Naive thymus-derived CD4-positive, alpha-beta T cell (primary cell): ENCODE measurements around the gene KLHDC9. TPM values are rescaled to one million over a fixed set of nuclear protein-coding genes. Genes with fewer than 3 reads are reported as not detected.

ENCODE experiments used
- ATAC-seq: fragments of 150-1000 bp; cut with Tn5 transposase; 2 replicates; pipeline ENCODE4 v1.10.0; 2021; ENCODE audit warnings: mild to moderate bottlenecking, moderate library complexity
- CTCF ChIA-PET: fragments of 350-600 bp; sonication (Branson Sonifier 250); formaldehyde crosslinking; loops from one replicate; lab custom pipeline; 2021; ENCODE audit warnings: antibody characterized with exemption; lab: Charles Lee
- POLR2A ChIA-PET: fragments of 350-600 bp; sonication (Branson Sonifier 250); formaldehyde crosslinking; loops from one replicate; lab custom pipeline; 2021; ENCODE audit warnings: antibody characterized with exemption, inconsistent platforms; lab: Charles Lee
- DNase-seq, 9 donors: peaks; one replicate each; pipeline versions ENCODE4 v3.0.0 to v3.0.0-alpha.2; 2020 to 2022; ENCODE audit warnings: mixed read lengths in 1 of 9
- H3K27ac ChIP-seq: one replicate; pipeline ENCODE4 v1.7.0; 2013; ENCODE audit warnings: mild to moderate bottlenecking, low read depth, low read length, moderate library complexity
- H3K27me3 ChIP-seq, 2 donors: one replicate each; pipeline ENCODE4 v1.7.0; 2013; ENCODE audit warnings: low read length in 2 of 2, mild to moderate bottlenecking in 2 of 2, moderate library complexity in 2 of 2; ENCODE audit not compliant: control insufficient read depth in 2 of 2, insufficient read depth in 2 of 2
- H3K36me3 ChIP-seq, 3 experiments: 1 replicate in 2 of 3; 2 replicates in 1 of 3; pipeline ENCODE4 v1.7.0; 2013; ENCODE audit warnings: low read length in 3 of 3, mild to moderate bottlenecking in 3 of 3, moderate library complexity in 1 of 3; ENCODE audit not compliant: insufficient read depth in 3 of 3, control insufficient read depth in 2 of 3
- H3K4me1 ChIP-seq, 2 donors: one replicate each; pipeline ENCODE4 v1.7.0; 2013; ENCODE audit warnings: low read length in 2 of 2, mild to moderate bottlenecking in 2 of 2, moderate library complexity in 1 of 2; ENCODE audit not compliant: control insufficient read depth in 2 of 2, insufficient read depth in 2 of 2
- H3K4me3 ChIP-seq: 2 replicates; pipeline ENCODE4 v1.7.0; 2013; ENCODE audit warnings: mild to moderate bottlenecking, low read length
- H3K9me3 ChIP-seq, 3 experiments: 1 replicate in 2 of 3; 2 replicates in 1 of 3; pipeline ENCODE4 v1.7.0; 2013; ENCODE audit warnings: low read length in 3 of 3; ENCODE audit not compliant: control insufficient read depth in 2 of 3
- H3K27ac Mint-ChIP-seq, 9 donors: one replicate each; pipeline ENCODE4 v1.8.0; 2020 to 2022; ENCODE audit warnings: mixed read lengths in 9 of 9, mild to moderate bottlenecking in 8 of 9, moderate library complexity in 5 of 9, inconsistent platforms in 2 of 9
- H3K27me3 Mint-ChIP-seq, 5 donors: one replicate each; pipeline ENCODE4 v1.8.0; 2021 to 2022; ENCODE audit warnings: mixed read lengths in 5 of 5, mild to moderate bottlenecking in 1 of 5
- H3K36me3 Mint-ChIP-seq, 5 donors: one replicate each; pipeline ENCODE4 v1.8.0; 2020 to 2022; ENCODE audit warnings: mixed read lengths in 5 of 5, mild to moderate bottlenecking in 3 of 5, inconsistent platforms in 1 of 5
- H3K4me1 Mint-ChIP-seq, 7 donors: one replicate each; pipeline ENCODE4 v1.8.0; 2020 to 2022; ENCODE audit warnings: mixed read lengths in 7 of 7, mild to moderate bottlenecking in 3 of 7, inconsistent platforms in 1 of 7
- H3K4me3 Mint-ChIP-seq, 10 donors: one replicate each; pipeline ENCODE4 v1.8.0; 2020 to 2022; ENCODE audit warnings: mild to moderate bottlenecking in 10 of 10, mixed read lengths in 10 of 10, moderate library complexity in 6 of 10, inconsistent platforms in 2 of 10
- H3K9me3 Mint-ChIP-seq, 11 donors: one replicate each; pipeline ENCODE4 v1.8.0; 2020 to 2022; ENCODE audit warnings: mixed read lengths in 11 of 11, mild to moderate bottlenecking in 4 of 11, inconsistent platforms in 1 of 11, moderate library complexity in 1 of 11
- intact Hi-C, 2 donors: fragments of 100-400 bp; cut with micrococcal nuclease; formaldehyde crosslinking; loops; one replicate each; pipeline ENCODE4 v1.15.1; 2023
- polyA plus RNA-seq, 2 donors: library from polyadenylated mRNA; unstranded; fragments of 300-500 nt; fragmentation: Illumina TruSeq; gene quantifications; one replicate each; pipeline ENCODE4 v1.2.3, GENCODE V29; 2021
- total RNA-seq, 6 experiments: library from RNA in 5 of 6; stranded (reverse) in 5 of 6; gene quantifications; 1 replicate in 5 of 6; 2 replicates in 1 of 6; pipeline ENCODE4 v1.2.3 and lab custom pipeline; 2021 to 2026

The KLHDC9 gene
- total and polyA plus RNA-seq, 7 experiments from 2014 or later = 0.40 to 1.1 (median 0.74) TPM; not detected in 4

DNA sequence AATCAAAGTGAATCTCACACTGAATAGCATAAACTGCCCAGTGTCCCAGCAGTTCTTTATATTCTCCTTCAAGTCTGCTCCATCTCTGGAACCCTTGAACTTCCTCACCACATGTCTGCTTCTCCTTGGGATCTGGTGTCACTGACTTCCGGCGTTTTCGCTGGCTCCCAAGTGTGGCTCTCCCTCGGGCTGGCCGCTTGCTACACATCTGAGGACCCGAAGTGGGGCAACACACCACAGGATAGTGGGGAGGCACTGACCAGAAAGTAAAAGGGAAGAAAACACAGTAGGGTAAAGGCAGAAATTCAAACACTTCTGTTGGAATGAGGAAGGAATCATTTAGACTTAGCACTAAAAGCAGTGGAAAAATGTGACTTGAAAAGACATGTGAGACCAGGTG, 24.8 kb downstream of the KLHDC9 start:
- H3K9me3 Mint-ChIP-seq = no peaks in the 10 kb centered on the region
- Histone ChIP-seq H3K9me3 (no peaks in the 10 kb centered on the region), H3K4me1 (peaks cover 24 to 32% of the 10 kb centered on the region in 2 donors), H3K36me3 (peaks cover 8 to 72% (median 24%) of the 10 kb centered on the region in 3 experiments), H3K27ac (no peak overlapping the region), H3K27me3 (no peaks in the 10 kb centered on the region), H3K4me3 (no peak overlapping the region)
- peak overlapping the region in 3 of 9 donors; percentile 38 to 69 (median 60) for H3K27ac Mint-ChIP-seq
- peaks cover 15 to 47% (median 28%) of the 10 kb centered on the region in 5 donors for H3K36me3 Mint-ChIP-seq
- ChIA-PET POLR2A (no interaction called here), CTCF (no interaction called here)
- peaks cover 31 to 57% (median 50%) of the 10 kb centered on the region in 7 donors for H3K4me1 Mint-ChIP-seq
- H3K4me3 Mint-ChIP-seq = no peak overlapping the region
- ATAC-seq (no peak), DNase-seq (no peak)
- no peaks in the 10 kb centered on the region for H3K27me3 Mint-ChIP-seq
- intact Hi-C loops = no loop called here

DNA sequence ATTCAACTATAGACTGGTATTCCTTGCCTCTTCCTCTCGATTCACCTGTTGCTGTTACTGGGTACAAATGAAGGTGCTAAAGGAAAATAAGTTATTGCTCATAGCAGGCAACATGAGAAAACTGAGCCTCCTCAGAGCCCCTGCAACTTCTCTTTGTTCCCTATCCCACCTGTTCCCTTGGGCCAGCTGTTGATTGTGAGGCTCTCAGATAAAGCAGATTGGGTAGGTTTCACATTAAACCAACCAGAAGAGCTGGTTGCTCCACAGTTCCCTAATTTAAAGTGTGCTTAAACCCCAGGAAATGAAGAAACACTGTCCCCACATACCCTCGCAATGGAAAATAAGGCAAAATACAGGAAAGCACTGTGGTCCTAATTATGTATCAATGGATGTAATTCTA, 29.5 kb downstream of the KLHDC9 start:
- H3K27ac Mint-ChIP-seq = peak overlapping the region in 6 of 9 donors; percentile 58 to 85 (median 66)
- ChIA-PET CTCF (interaction anchor here (0.6 to 1.6 kb wide), 4 partner anchors 9 to 138 kb away, joined by 3 to 4 read pairs (median 3); no protein-coding TSS in a partner anchor), POLR2A (interaction anchor here (0.5 to 3.1 kb wide), 7 partner anchors 10 to 323 kb away, joined by 3 to 15 read pairs (median 4); partner anchors contain the start of genes ARHGAP30, NIT1, PFDN2 and UFC1)
- Histone ChIP-seq H3K9me3 (no peaks in the 10 kb centered on the region), H3K36me3 (peaks cover 6 to 52% (median 8%) of the 10 kb centered on the region in 3 experiments), H3K4me1 (peaks cover 21 to 34% of the 10 kb centered on the region in 2 donors), H3K27ac (peak overlapping the region; percentile 38), H3K27me3 (no peaks in the 10 kb centered on the region), H3K4me3 (no peak overlapping the region)
- no peak for DNase-seq
- no peaks in the 10 kb centered on the region for H3K27me3 Mint-ChIP-seq
- H3K9me3 Mint-ChIP-seq = no peaks in the 10 kb centered on the region
- intact Hi-C loops = no loop called here
- H3K36me3 Mint-ChIP-seq = peaks cover 9 to 43% (median 23%) of the 10 kb centered on the region in 5 donors
- ATAC-seq = no peak
- H3K4me1 Mint-ChIP-seq = peaks cover 36 to 63% (median 61%) of the 10 kb centered on the region in 7 donors
- peak overlapping the region in 2 of 10 donors; percentile 22 to 80 for H3K4me3 Mint-ChIP-seq

- no peak overlapping the region for H3K4me3 ChIP-seq
- CTCF ChIA-PET = interaction anchor here (1.6 kb wide), 1 partner anchor 12 kb away, joined by 4 read pairs; no protein-coding TSS in a partner anchor
- H3K27me3 Mint-ChIP-seq = no peaks in the 10 kb centered on the region
- no peaks in the 10 kb centered on the region for H3K9me3 Mint-ChIP-seq
- intact Hi-C loops = no loop called here
- POLR2A ChIA-PET = interaction anchor here (0.6 to 3.1 kb wide), 4 partner anchors 11 to 78 kb away, joined by 3 to 15 read pairs (median 4); partner anchors contain the start of genes NIT1 and PFDN2
- H3K4me1 ChIP-seq = peaks cover 26 to 41% of the 10 kb centered on the region in 2 donors
- H3K4me1 Mint-ChIP-seq = peaks cover 36 to 63% (median 60%) of the 10 kb centered on the region in 7 donors
- H3K9me3 ChIP-seq = no peaks in the 10 kb centered on the region
- H3K36me3 ChIP-seq = peaks cover 4 to 48% (median 8%) of the 10 kb centered on the region in 3 experiments
- H3K4me3 Mint-ChIP-seq = peak overlapping the region in 9 of 10 donors; percentile 5 to 80 (median 29)
- peak overlapping the region; percentile 52 for H3K27ac ChIP-seq
- DNase-seq = no peak
- no peak for ATAC-seq
- peak overlapping the region in 6 of 9 donors; percentile 58 to 94 (median 75) for H3K27ac Mint-ChIP-seq
- H3K36me3 Mint-ChIP-seq = peaks cover 9 to 36% (median 18%) of the 10 kb centered on the region in 5 donors
- no peaks in the 10 kb centered on the region for H3K27me3 ChIP-seq
Observed at GRCh38 chr1:161128591-161129420, 30.6 kb downstream of the KLHDC9 start.

DNA sequence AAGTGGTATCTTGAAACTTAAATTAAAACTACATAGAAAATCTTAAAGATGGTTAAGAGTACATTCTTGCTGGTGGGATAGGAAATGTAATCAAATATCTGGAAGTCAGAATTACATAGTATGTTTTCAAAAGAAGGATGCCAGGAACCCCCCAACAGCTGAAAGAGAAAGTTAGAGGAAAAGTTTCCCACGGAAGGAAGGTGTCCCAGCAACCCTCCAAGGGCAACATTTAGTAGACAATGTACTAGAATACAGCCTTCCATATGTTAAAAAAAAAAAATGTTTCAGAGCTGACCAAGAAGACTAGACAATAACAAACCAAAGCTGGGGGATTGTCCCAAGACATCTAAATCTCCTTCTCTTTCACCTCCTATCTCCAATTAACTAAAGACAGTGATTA, 32.1 kb downstream of the KLHDC9 start:
- Mint-ChIP-seq H3K36me3 (peaks cover 6 to 29% (median 18%) of the 10 kb centered on the region in 5 donors), H3K27ac (peak overlapping the region in 4 of 9 donors; percentile 68 to 94 (median 90)), H3K4me3 (peak overlapping the region in 1 of 10 donors; percentile 7), H3K4me1 (peaks cover 38 to 68% (median 60%) of the 10 kb centered on the region in 7 donors), H3K27me3 (no peaks in the 10 kb centered on the region), H3K9me3 (no peaks in the 10 kb centered on the region)
- POLR2A ChIA-PET = interaction anchor here (0.6 to 3.1 kb wide), 6 partner anchors 12 to 793 kb away, joined by 3 to 15 read pairs (median 4); partner anchors contain the start of genes NIT1, PFDN2 and USF1
- Histone ChIP-seq H3K36me3 (peaks cover 4 to 35% (median 8%) of the 10 kb centered on the region in 3 experiments), H3K27me3 (no peaks in the 10 kb centered on the region), H3K4me3 (no peak overlapping the region), H3K9me3 (no peaks in the 10 kb centered on the region), H3K27ac (peak overlapping the region; percentile 89), H3K4me1 (peaks cover 28 to 42% of the 10 kb centered on the region in 2 donors)
- CTCF ChIA-PET = no interaction called here
- intact Hi-C loops = loop anchor here (10.0 kb wide), 3 partner anchors 295 to 785 kb away; partner anchors contain the start of genes COPA (in 1 of the 2) and NCSTN (in 1 of the 2)
- ATAC-seq (no peak), DNase-seq (no peak)

DNA sequence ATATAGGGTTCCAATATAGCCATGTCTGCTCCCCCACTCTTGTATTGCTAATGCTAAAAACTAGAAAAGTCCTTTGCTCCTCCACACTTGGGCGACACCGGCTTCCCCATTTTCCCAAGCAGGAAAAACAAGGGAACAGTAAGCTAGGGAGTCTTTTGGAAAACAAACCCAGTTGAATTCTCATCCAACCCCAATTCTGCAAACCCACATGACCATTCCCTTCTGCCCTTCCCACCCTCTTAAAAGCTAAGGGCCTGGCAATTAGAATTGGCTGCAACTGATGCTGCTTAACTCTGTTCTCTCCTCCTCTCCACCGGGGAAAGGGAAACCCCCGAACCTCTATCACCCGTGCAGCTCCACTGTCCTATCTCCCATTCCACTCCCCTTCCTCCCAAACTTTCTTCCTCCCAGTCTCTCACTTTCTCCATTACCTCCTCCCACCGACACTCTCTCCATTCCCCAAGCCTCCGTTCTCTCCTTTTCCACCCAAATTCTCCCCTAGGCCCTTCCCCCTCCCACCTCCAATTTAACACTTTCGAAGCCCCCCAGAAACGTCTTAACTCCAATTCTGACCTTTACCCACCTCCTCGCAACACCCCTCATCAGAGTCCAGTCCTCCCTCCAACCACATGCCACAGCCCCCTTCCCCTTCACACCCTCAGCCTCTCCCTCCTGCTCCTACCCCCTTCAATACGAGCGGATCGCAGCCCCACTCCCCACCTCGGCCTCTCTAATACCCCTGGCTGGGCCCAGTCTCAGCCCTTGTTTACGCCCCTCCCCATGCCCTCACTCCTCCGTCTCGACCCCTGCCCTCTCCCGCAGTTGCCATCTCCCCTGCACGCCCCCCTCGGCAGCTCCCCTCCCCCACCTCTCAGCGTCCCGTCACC, 33.6 kb downstream of the KLHDC9 start:
- peak in 3 of 9 donors; percentile 18 to 33 (median 21) for DNase-seq
- H3K27ac Mint-ChIP-seq = peak overlapping the region in 4 of 9 donors; percentile 85 to 97 (median 94)
- intact Hi-C loops = loop anchor here (1.0 to 10.0 kb wide), 12 partner anchors 13 to 787 kb away; partner anchors contain the start of genes NIT1 (in 2 of the 2), PFDN2 (in 2 of the 2), PPOX (in 2 of the 2) and UFC1 (in 2 of the 2)
- Histone ChIP-seq H3K36me3 (peaks cover 4 to 25% (median 8%) of the 10 kb centered on the region in 3 experiments), H3K27ac (peak overlapping the region; percentile 89), H3K4me1 (peaks cover 27 to 42% of the 10 kb centered on the region in 2 donors), H3K4me3 (peak overlapping the region; percentile 96), H3K27me3 (no peaks in the 10 kb centered on the region), H3K9me3 (no peaks in the 10 kb centered on the region)
- peaks cover 33 to 58% (median 56%) of the 10 kb centered on the region in 7 donors for H3K4me1 Mint-ChIP-seq
- H3K9me3 Mint-ChIP-seq = no peaks in the 10 kb centered on the region
- ATAC-seq = no peak
- no peaks in the 10 kb centered on the region for H3K27me3 Mint-ChIP-seq
- ChIA-PET POLR2A (interaction anchor here (0.6 to 3.1 kb wide), 18 partner anchors 10 to 86 kb away, joined by 3 to 39 read pairs (median 4); partner anchors contain the start of genes ARHGAP30, NIT1, PFDN2 and UFC1), CTCF (interaction anchor here (1.0 to 1.9 kb wide), 5 partner anchors 10 to 134 kb away, joined by 3 to 5 read pairs (median 4); partner anchors contain the start of genes NIT1 and PFDN2)
- H3K36me3 Mint-ChIP-seq = peaks cover 2 to 19% (median 9%) of the 10 kb centered on the region in 5 donors
- no peak overlapping the region for H3K4me3 Mint-ChIP-seq
